Measurements from ENCODE around the gene ANKFN1. TPM values are rescaled to one million over a fixed set of nuclear protein-coding genes. Genes with fewer than 3 reads are reported as not detected.

ANKFN1 gene
- polyA plus RNA-seq, 3 donors = 0.03 to 0.45 (median 0.28) TPM

DNA sequence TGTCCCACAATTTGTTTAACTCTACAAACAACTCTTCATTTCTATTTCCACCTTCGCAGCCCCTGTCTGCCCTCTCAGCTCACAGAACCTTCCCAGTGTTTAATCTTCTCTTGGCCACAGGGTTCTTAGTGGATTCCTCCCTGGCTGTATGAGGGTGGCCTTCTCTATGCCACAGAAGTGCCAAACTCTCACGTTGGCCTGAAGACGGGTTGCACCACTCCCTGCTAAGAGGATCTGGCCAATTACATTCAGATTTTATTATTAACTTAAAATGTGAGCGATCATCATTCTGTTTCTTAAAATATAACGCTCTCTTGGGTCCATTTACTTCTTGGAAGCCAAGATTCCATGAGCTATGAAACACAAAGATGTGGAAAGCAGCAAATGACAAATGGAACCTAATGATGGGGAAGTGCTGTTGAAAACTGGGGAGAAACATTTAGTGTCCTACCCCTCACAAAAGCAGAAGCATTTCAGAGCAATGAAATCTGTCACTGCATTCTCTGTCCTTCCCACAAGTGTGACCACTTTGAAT lies 348.9 kb downstream of the ANKFN1 start:
- H3K27ac ChIP-seq (ENCODE audit: low read depth, low read length) = no peak overlapping the region
- WGBS, 3 donors = 56 to 58% (median 58%) methylated on average over 5 of the region's 5 CpGs

DNA sequence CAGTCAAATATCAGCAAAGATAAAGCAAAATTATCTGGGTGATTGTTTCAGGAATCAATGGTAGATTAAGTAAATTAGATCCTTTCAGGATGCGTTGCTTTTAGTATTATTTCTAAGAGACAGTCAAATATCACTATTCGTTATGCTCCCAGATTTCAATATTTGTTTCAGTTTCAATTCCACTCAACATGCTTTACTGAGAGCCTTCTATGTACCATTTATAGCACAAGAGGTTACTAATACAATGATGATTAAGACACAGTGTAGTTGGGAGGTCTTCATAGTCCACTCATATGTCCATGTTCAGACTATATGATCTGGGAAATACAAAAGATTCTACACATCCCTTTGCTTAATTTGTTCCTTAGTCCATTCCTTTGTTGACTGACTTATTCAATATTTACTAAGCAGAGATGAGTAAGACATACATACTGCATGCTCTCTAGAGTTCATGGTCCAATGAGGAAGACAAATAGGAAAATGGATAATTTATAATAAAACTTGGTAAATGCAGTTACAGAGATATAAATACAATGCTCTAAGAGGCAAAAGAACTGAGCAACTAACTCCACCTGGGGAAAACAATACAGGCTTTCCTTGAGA lies 352.0 kb downstream of the ANKFN1 start:
- H3K27ac ChIP-seq (ENCODE audit: low read depth, low read length) = no peak overlapping the region
- WGBS, 3 donors = 86 to 90% (median 89%) methylated on average over 2 of the region's 2 CpGs

DNA sequence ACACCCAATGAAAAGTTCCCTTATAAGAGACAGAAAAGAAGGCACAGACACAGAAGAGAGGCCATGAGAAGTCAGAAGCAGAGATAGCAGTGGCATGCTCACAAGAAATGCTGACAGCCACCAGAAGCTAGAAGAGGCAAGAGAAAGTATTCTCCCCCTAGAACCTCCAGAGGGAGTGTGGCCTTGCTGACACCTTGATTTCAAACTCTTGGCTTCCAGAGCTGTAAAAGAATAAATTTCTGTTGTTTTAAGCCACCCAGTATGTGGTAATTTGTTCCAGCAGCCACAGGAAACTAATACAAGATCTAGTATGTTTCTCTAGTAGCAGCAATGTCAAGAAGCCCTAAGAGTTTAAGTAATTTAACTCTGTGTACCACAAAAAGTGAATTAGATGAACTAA lies 353.1 kb downstream of the ANKFN1 start:
- no peak overlapping the region for H3K27ac ChIP-seq (ENCODE audit: low read depth, low read length)

DNA sequence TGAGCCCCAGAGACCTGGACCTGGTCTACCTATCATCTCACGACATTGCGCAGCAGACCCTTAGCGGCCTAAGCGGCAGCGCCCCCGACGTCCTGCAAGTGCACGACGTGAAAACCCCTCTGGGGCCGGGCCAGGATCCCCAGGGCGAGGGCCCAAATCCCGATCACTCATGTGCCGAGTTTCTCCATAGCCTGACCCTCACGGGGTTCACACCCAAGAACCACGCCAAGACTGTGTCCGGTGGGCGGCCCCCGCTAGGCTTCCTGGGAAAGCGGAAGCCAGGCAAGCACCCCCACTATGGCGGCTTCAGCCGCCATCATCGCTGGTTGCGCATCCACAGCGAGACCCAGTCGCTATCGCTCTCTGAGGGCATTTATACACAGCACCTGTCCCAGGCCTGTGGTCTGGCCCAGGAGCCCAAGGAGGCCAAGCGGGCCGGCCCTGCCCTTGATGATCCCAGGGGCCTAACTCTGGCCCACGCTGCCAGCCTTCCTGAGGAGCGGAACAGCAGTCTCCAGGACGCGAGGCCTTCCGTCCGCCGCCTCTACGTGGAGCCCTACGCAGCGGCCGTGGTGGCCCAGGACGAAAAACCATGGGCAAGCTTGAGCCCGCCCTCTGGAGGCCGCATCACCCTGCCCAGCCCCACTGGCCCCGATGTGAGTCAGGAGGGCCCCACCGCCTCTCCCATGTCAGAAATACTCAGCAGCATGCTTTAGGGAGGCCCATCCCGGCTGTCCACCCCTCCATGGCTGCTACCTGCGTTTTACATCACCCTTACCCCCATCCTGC lies 357.5 kb downstream of the ANKFN1 start:
- H3K27ac ChIP-seq (ENCODE audit: low read depth, low read length) = no peak overlapping the region
- WGBS, 3 donors = 95 to 97% (median 97%) methylated on average over 46 of the region's 46 CpGs

DNA sequence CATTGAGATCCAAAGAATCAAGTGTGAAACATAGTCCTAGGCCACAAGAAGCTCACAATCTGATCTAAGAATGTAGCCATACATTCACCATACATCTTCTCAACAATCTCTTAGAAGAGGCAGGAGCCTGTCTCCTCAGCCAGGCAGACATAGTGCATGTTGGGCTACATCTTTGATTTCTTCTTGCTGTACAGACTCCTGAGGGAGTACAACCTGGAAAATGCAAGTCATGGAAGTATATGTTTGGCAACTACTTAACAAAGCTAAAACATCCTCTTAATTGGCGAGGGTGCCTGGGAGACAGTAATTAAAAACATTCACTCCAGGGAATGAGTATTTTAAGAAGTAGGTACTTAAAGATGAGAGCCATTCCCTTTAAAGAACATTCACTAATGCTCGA lies 361.0 kb downstream of the ANKFN1 start:
- no peak overlapping the region for H3K27ac ChIP-seq (ENCODE audit: low read depth, low read length)
- WGBS, 3 donors = 78 to 83% (median 79%) methylated on average over 2 of the region's 2 CpGs

DNA sequence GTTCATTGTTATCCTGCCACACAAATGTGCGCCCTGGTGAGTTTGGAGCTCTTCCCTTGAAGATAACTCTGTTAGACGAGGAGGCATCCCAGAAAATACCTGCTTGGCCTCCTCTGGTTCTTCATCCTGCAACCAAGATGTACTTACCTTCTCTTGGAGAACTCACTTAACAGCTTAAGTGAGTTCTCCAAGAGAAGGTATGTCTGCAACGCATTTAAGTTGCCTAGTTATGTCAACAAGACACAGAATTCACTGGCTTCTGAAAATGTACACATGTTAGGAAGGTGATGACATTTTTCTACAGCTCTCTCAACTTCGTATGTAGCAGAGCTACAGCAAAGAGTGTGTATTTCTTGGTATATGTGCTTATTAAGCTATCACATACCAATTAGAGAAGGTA lies 361.6 kb downstream of the ANKFN1 start:
- WGBS, 3 donors = 66 to 91% (median 82%) methylated on average over 4 of the region's 4 CpGs
- H3K27ac ChIP-seq (ENCODE audit: low read depth, low read length) = no peak overlapping the region

DNA sequence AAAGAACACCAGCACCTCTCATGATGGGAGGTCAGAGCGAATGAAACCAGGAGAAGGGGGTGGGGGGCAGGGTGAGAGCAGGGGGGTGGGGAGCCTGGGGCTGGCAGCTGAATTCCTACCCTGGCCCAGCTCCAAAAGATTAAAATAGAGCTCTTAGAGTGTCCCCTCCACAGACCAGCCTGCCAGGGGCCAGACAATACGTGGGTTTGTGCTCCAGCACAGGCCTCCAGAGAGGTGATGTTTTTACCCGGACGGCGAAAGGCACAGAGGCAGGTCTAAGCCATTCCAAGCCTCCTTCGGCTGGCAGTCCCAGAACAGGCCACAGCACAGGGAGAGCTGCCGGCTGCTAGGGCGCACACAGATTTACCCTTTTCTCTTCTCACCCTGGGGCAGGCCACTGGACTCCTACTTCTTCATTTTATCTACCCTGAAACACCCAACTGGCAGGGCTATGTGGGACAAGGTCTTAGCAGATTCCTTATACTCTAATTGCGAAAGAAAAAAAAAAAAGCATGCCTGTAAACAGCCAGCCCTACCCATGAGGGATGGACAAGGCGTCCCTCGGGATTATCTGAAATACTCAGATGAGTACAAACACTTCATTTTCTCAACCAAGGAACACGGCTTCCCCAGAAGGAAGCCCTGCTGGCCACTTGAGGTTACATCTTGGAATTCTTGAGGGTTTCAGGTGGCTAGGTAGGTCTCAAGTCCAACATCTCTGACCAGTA lies 368.3 kb downstream of the ANKFN1 start:
- no peak overlapping the region for H3K27ac ChIP-seq (ENCODE audit: low read depth, low read length)
- WGBS, 3 donors = 66 to 91% (median 83%) methylated on average over 12 of the region's 12 CpGs

DNA sequence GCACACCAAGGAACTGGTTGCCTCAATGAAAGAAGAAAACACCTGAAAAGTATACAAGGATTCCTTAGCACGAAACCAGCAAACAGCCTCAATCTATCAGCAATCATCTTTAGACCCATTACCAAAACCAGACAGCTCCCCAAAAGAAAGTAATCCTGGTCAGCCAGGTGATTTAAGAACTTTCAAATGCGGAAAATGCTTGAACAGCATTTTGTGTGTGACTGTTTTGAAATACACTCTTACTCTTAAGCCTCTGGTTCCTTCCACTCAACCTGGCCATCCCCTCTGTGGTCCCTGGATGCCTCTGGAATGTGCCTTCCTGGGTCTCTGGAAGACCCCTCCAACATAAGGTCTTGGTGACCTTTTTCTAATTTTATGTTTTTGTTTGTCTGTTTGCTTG lies 369.8 kb downstream of the ANKFN1 start:
- no peak overlapping the region for H3K27ac ChIP-seq (ENCODE audit: low read depth, low read length)
- 86 to 97% (median 95%) methylated on average over 2 of the region's 2 CpGs for WGBS, 3 donors

DNA sequence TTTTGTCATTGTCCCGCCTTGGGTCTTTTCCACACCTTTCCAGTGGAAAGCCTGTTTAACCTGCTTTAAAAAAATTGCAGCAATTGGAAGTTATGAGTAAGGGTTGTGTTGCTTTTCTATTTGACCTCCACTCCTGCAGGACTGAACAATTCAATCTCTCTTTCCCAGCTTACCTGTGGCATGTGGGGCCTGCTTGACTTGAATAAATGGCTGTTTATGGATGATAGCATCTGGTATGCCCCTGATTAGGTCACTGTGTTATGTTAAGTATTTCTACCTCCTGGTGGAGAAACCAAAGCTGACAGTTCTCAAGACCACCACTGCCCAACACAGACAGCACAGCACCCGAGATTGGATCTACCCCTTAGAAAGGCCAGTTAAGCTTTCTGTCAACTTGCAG lies 375.4 kb downstream of the ANKFN1 start:
- no peak overlapping the region for H3K27ac ChIP-seq (ENCODE audit: low read depth, low read length)
- 42 to 80% (median 72%) methylated on average over 2 of the region's 2 CpGs for WGBS, 3 donors

DNA sequence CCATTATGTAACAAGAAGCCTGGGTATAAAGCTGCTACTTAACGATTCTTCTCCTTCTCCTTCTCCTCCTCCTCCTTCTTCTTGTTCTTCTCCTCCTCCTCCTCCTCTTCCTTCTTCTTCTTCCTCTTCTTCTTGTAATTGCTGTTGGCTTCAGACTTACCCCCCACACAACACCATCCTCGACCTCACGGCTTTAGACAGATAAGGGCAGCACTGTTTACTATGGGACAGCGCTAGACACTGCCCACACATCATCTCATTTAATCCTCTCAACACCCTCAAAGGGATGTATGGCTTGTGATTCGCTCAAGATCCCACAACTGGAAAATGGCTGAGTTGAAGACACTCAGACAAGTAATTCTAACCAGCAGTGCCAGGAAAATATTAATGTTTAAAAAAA lies 379.7 kb downstream of the ANKFN1 start:
- no peak overlapping the region for H3K27ac ChIP-seq (ENCODE audit: low read depth, low read length)
- 74 to 82% (median 80%) methylated on average over 5 of the region's 5 CpGs for WGBS, 3 donors

DNA sequence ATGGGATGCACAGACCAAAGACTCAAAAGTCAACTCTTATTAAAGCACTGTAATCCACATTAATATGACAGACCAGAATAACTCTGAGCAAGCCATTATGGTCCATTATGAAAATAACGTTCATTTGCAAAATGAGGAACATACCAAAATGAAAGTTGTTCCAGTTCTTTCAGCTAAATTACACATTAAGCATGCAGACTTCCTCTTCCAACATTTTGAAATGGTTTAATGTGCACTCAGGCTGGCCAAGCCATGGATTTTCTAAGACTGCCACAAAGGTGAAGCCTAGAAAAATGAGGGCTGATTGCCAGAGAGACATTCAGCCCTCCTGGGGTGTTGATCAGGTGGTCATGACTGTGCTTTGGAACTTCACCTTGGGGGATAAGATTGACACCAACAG lies 383.5 kb downstream of the ANKFN1 start:
- H3K27ac ChIP-seq (ENCODE audit: low read depth, low read length) = no peak overlapping the region
- WGBS, 3 donors = 38 to 69% (median 41%) methylated on average over 1 of the region's 1 CpG

DNA sequence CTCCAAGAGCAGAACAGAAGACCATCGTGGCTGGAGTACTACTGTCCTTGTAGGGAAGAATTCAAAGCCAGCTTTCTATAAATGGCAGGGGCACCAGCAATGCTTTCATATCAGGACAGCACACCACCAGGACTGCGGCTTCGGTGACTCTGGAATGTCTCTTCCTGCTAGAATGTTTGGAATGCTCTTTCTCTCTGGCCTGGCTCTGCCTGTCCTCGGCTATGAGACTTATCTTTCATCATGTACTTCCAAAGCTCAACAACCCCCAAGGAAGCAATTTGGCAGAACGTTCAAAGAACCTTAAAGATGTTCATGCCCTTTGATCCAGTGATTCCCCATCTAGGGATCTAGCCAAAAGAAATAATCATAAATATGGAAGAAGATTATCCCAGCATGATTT lies 387.6 kb downstream of the ANKFN1 start:
- no peak overlapping the region for H3K27ac ChIP-seq (ENCODE audit: low read depth, low read length)
- 33 to 63% (median 46%) methylated on average over 5 of the region's 5 CpGs for WGBS, 3 donors

DNA sequence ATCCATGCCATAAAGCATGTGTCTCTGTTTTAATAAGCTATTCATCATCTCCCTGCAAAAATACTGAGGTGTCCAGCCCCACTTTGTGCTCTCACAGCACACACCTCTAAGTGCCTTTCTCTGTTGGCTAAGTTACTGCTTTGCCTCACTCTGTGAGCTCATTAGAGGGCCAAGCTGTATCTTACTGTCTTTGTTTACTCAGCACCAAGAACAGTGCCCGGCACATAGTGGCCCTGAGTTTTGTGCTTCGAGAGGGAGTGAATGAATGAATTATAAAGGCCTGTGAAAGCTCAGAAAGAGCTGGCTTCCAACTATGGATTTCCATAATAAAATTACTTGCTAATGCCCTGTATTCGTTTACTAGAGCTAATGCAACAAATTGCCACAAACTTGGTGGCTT lies 390.0 kb downstream of the ANKFN1 start:
- WGBS, 3 donors = 40 to 71% (median 60%) methylated on average over 3 of the region's 3 CpGs
- no peak overlapping the region for H3K27ac ChIP-seq (ENCODE audit: low read depth, low read length)

DNA sequence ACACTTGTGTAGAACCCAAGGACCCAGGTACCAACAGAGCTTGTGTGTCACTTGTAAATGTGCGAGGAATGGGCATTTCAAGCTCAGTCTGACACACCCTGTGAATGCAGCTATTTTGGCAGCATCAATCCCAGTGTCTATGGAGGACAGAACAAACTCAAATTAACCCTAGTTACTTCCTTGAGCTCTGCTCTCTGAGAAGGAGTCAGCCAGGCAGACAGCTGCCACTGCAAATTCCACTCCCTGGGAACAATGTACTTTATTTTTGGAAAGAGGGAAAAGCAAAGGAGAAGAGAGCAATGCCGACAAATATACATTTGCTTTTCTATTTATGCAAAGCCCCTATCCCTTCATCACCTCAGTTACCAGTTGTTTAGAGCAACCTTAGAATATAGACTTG lies 391.8 kb downstream of the ANKFN1 start:
- 35 to 70% (median 69%) methylated on average over 2 of the region's 2 CpGs for WGBS, 3 donors

DNA sequence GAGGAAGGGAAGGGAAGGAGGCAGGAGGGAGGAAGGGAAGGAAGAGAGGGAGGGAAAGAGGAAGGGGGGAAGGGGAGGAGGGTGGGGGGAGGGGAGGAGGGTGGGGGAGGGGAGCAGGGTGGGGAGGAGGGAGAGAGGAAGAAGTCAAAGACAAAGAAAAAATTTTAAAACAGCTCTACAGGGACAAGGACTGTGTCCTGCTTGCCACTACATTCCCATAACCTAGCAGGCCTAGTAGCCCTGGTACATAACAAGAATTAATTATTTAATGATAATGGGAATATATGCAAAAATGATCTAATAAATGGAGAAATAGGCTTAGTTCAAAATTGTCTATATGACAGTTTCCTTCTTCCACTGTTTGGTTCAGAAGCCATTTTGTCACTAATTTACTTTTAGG lies 392.7 kb downstream of the ANKFN1 start:
- no peak overlapping the region for H3K27ac ChIP-seq (ENCODE audit: low read depth, low read length)

More for the DNA sequence above, 391.8 kb downstream of the ANKFN1 start:
- no peak overlapping the region for H3K27ac ChIP-seq (ENCODE audit: low read depth, low read length)

DNA sequence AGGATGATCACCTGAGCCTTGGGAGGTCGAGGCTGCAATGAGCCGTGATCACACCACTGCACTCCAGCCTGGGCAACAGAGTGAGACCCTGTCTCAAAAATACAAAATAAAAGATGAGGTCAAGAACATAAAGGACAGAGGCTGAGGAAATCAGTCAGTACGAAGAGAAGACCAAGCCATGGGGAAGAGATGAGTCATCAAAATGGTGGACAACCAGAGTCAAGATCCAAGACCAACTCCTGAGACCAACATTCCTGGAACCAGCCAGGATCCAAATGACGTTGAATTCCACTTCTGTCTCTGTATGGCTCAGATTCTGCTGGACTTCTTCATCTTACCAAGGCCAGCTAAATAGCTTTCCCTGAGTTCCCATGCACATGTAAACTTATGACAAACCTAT lies 395.4 kb downstream of the ANKFN1 start:
- H3K27ac ChIP-seq (ENCODE audit: low read depth, low read length) = no peak overlapping the region
- WGBS, 3 donors = 78 to 89% (median 83%) methylated on average over 4 of the region's 4 CpGs

DNA sequence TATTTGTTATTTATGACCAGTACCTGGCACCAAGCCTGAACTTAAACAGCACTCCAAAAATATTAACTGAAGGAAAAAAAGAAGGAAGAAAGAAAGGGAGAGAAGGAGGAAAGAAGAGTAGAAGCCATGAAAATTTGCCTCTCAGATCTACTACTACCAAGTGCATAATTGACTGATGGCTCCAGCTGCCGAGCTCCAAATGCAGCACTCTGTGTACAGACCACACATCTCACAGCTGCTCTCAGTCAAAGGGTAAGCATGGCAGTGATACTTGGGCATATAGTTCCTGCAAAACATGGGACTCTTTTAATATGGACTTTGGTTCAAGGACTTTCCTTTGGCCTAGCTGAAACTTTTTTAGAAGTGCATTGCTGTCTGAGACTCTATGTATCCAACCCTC lies 396.2 kb downstream of the ANKFN1 start:
- H3K27ac ChIP-seq (ENCODE audit: low read depth, low read length) = no peak overlapping the region
- 60 to 67% (median 60%) methylated on average over 1 of the region's 1 CpG for WGBS, 3 donors

DNA sequence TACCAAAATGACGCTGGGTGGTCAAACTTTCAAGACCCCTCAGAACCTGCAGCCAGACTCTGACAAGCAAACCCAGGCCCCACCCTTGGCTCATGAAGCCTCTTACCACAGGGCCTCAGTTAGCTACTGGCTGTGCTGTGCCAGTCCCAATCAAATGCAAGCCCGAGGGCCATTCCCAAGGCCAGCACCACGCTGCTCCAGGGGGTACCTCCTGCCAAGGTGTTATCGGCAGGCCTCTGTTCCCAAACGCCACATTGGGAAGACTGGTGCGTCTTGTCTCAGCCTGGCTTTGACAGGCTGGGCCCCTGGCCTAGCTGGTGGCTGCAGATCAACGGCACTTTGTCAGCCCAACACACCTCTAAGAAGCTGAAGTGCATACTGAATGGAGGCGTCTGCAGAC lies 404.4 kb downstream of the ANKFN1 start:
- WGBS, 3 donors = 62 to 83% (median 82%) methylated on average over 8 of the region's 8 CpGs

DNA sequence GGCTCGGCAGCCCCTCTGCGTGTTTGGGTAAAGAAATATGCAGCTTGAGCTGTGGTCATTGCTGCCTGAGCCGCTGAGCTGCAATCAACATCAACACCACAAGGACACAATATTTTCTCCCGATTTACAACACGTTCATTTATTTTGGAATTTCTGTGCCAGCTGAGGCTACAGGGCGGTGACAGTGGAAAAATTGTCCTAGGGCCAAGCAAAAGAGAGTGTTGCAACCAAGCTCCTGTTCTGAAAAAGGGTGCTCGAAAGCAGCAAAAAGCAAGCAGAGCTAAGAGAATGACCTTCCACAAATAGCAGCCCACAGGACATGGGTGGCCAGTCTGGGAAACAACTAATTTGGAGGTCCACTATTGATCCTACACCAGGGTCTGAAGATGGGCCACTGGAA lies 404.8 kb downstream of the ANKFN1 start:
- 70 to 76% (median 74%) methylated on average over 7 of the region's 7 CpGs for WGBS, 3 donors
- H3K27ac ChIP-seq (ENCODE audit: low read depth, low read length) = no peak overlapping the region

More for the DNA sequence above, 404.4 kb downstream of the ANKFN1 start:
- H3K27ac ChIP-seq (ENCODE audit: low read depth, low read length) = no peak overlapping the region

Measured in adipose tissue (tissue), 3 donors.